Measurements from ENCODE around the gene CUX1.

- TF ChIP-seq, protein P1, sequence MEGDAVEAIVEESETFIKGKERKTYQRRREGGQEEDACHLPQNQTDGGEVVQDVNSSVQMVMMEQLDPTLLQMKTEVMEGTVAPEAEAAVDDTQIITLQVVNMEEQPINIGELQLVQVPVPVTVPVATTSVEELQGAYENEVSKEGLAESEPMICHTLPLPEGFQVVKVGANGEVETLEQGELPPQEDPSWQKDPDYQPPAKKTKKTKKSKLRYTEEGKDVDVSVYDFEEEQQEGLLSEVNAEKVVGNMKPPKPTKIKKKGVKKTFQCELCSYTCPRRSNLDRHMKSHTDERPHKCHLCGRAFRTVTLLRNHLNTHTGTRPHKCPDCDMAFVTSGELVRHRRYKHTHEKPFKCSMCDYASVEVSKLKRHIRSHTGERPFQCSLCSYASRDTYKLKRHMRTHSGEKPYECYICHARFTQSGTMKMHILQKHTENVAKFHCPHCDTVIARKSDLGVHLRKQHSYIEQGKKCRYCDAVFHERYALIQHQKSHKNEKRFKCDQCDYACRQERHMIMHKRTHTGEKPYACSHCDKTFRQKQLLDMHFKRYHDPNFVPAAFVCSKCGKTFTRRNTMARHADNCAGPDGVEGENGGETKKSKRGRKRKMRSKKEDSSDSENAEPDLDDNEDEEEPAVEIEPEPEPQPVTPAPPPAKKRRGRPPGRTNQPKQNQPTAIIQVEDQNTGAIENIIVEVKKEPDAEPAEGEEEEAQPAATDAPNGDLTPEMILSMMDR (IDR thresholded peaks at IDR 0.05): no peak
- TF ChIP-seq POLR2A (IDR thresholded peaks at IDR 0.05) (no peak), EP300 (IDR thresholded peaks at IDR 0.05) (no peak)
Observed at GRCh38 chr7:102296514-102296913, 479.1 kb downstream of the CUX1 start.

Measured in ovary (tissue), 3 donors.